RWPE2 (cell line): ENCODE measurements around the gene IQUB.

Experiments used
- ATAC-seq: fragments of 200-7000 bp; cut with Tn5 transposase; 3 replicates; pipeline ENCODE4 v1.9.1; 2021; ENCODE audit warnings: low read depth
- DNase-seq: peaks from one replicate; pipeline ENCODE4 v3.0.0-alpha.2; 2020; ENCODE audit warnings: low spot score
- H3K27ac ChIP-seq: fragments of 450-650 bp; 2 replicates; pipeline ENCODE4 v1.5.1; 2017; ENCODE audit warnings: mild to moderate bottlenecking; ENCODE audit not compliant: poor library complexity, severe bottlenecking
- H3K27me3 ChIP-seq: fragments of 250-450 bp; sonication (Bioruptor Pico); 2 replicates; pipeline ENCODE4 v1.5.1; 2021; ENCODE audit warnings: mild to moderate bottlenecking, moderate library complexity; ENCODE audit not compliant: insufficient read depth, poor library complexity, severe bottlenecking
- H3K36me3 ChIP-seq: fragments of 250-450 bp; sonication (Bioruptor Pico); 2 replicates; pipeline ENCODE4 v1.5.1; 2020; ENCODE audit warnings: low read depth, mild to moderate bottlenecking, moderate library complexity
- H3K4me1 ChIP-seq: fragments of 250-450 bp; sonication (Bioruptor Pico); 2 replicates; pipeline ENCODE4 v1.5.1; 2021; ENCODE audit warnings: mild to moderate bottlenecking, moderate library complexity; ENCODE audit not compliant: insufficient read depth, poor library complexity, severe bottlenecking
- H3K4me3 ChIP-seq: fragments of 250-450 bp; sonication (Bioruptor Pico); 2 replicates; pipeline ENCODE4 v1.5.1; 2021; ENCODE audit warnings: mild to moderate bottlenecking, moderate library complexity; ENCODE audit not compliant: severe bottlenecking
- H3K9me3 ChIP-seq: fragments of 250-450 bp; sonication (Bioruptor Pico); 2 replicates; pipeline ENCODE4 v1.5.1; 2021; ENCODE audit warnings: mild to moderate bottlenecking, moderate library complexity; ENCODE audit not compliant: severe bottlenecking
- CTCF ChIP-seq: fragments of 450-650 bp; IDR thresholded peaks from one replicate; pipeline ENCODE4 v1.5.1; 2017; ENCODE audit warnings: mild to moderate bottlenecking, moderate library complexity; ENCODE audit not compliant: poor library complexity, severe bottlenecking

IQUB gene

GRCh38 chr7:123569352-123570010, 35.1 kb upstream of the IQUB start:
- no peak for ATAC-seq
- DNase-seq: no peak

GRCh38 chr7:123562121-123562520, 27.7 kb upstream of the IQUB start:
- Histone ChIP-seq H3K27ac (no peak overlapping the region), H3K4me1 (no peaks in the 10 kb centered on the region), H3K9me3 (no peaks in the 10 kb centered on the region), H3K36me3 (no peaks in the 10 kb centered on the region), H3K27me3 (no peaks in the 10 kb centered on the region), H3K4me3 (no peak overlapping the region)
- ATAC-seq: no peak
- no peak for DNase-seq
- no peak for TF ChIP-seq CTCF

More at GRCh38 chr7:123569352-123570010, 35.1 kb upstream of the IQUB start:
- Histone ChIP-seq H3K27ac (no peak overlapping the region), H3K36me3 (no peaks in the 10 kb centered on the region), H3K27me3 (no peaks in the 10 kb centered on the region), H3K4me3 (no peak overlapping the region), H3K4me1 (peaks cover 8% of the 10 kb centered on the region), H3K9me3 (no peaks in the 10 kb centered on the region)
- TF ChIP-seq CTCF: no peak

- Histone ChIP-seq H3K4me3 (peak overlapping the region; percentile 72), H3K9me3 (no peaks in the 10 kb centered on the region), H3K4me1 (peaks cover 14% of the 10 kb centered on the region), H3K27me3 (no peaks in the 10 kb centered on the region), H3K27ac (peak overlapping the region; percentile 52), H3K36me3 (peaks cover 25% of the 10 kb centered on the region)
- ATAC-seq: no peak
- DNase-seq: no peak
- TF ChIP-seq CTCF: no peak
These were observed 24.0 kb upstream of the IQUB start for GRCh38 chr7:123558289-123558874.

- Histone ChIP-seq H3K4me1 (peaks cover 14% of the 10 kb centered on the region), H3K36me3 (peaks cover 31% of the 10 kb centered on the region), H3K27ac (peak within 1 kb of the TSS; percentile 52), H3K9me3 (no peaks in the 10 kb centered on the region), H3K4me3 (peak within 1 kb of the TSS; percentile 72), H3K27me3 (no peaks in the 10 kb centered on the region)
- TF ChIP-seq CTCF: no peak
- ATAC-seq (peak; percentile 94), DNase-seq (peak; percentile 97)
These were observed 23.2 kb upstream of the IQUB start, which contains the start of gene NDUFA5 for GRCh38 chr7:123557398-123558288. Gene NDUFA5 (minus strand): TSS chr7:123557818. CDS start chr7:123557795, 23 bp downstream.
